Activated T-cell treated with anti-CD3 and anti-CD28 coated beads for 48 hours (primary cell): ENCODE measurements around the gene TSPY8.
"Not testable (repeated sequence)": the region's sequence is repeated elsewhere in the genome, so short reads cannot be mapped to it uniquely, and the experiment has no call there.

Experiments used
- DNase-seq: peaks from one replicate; pipeline ENCODE4 v3.0.0-alpha.2; 2020; ENCODE audit warnings: low read depth

TSPY8 gene

GRCh38 chrY:9357497-9357896 lies at the start of gene TSPY8:
TSPY8 (plus strand) TSS chrY:9357797; CDS start chrY:9357843, 46 bp downstream.
- not testable (repeated sequence) for DNase-seq

- no peak for DNase-seq
Measured at GRCh38 chrY:9320996-9321395, 36.6 kb upstream of the TSPY8 start.

DNA sequence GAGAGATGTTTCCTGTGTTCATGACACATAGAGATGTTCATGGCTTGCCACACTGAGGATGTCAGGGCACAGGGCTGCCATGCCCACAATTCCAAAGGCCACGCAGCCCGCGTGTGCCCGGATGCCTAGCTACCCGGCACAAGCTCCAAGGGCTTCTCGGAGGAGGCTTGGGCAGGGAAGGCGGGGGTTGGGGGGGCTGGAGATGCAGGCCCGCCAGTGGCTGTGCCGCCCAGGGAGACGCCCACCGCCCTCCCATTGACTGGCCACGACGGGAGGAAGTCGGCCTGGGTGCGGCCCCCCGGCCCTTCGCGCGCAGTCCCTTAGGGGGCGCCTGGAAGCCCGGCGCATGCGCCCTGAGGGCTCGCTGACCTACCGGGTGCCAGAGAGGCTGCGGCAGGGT lies 20.4 kb upstream of the TSPY8 start, which contains the start of gene TSPY4:
TSPY4 (plus strand) TSS at position 301 of the 400 bp plus-strand sequence; CDS start at position 347, 46 bp downstream.
- not testable (repeated sequence) for DNase-seq

DNA sequence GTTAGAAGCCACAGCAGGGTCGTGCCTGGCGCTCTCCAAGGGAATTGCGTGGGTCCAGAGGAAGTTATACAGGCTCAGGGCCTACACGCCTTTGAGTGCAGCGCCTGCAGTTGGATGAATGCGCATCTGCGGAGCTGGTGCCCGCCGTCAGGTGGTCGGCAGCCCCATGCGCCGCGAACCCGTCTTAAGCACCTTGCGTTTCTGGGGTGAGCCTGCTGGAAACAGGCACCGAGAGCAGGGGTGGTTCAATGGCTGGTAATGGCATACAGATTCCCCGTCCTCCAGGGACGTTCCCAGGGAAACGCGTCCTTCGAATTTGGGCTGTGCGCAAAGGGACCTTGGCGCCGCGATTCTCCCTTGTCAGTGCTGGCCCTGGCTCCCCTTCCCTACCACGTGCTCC lies 38.9 kb downstream of the TSPY8 start:
- not testable (repeated sequence) for DNase-seq

DNA sequence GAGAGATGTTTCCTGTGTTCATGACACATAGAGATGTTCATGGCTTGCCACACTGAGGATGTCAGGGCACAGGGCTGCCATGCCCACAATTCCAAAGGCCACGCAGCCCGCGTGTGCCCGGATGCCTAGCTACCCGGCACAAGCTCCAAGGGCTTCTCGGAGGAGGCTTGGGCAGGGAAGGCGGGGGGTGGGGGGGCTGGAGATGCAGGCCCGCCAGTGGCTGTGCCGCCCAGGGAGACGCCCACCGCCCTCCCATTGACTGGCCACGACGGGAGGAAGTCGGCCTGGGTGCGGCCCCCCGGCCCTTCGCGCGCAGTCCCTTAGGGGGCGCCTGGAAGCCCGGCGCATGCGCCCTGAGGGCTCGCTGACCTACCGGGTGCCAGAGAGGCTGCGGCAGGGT lies 40.5 kb downstream of the TSPY8 start, which contains the start of gene TSPY3:
TSPY3 (plus strand) TSS at position 301 of the 400 bp plus-strand sequence; CDS start at position 347, 46 bp downstream.
- DNase-seq = not testable (repeated sequence)
